Measurements from ENCODE around the gene MEAF6.
"Not testable (repeated sequence)": the region's sequence is repeated elsewhere in the genome, so short reads cannot be mapped to it uniquely, and the experiment has no call there.

The MEAF6 gene

GRCh38 chr1:37540036-37540785 is 25.6 kb upstream of the MEAF6 start:
- Mint-ChIP-seq H3K27ac (no peak overlapping the region), H3K4me3 (no peak overlapping the region), H3K27me3 (no peaks in the 10 kb centered on the region), H3K9me3 (no peaks in the 10 kb centered on the region), H3K4me1 (peaks cover 19% of the 10 kb centered on the region)
- no peak for ATAC-seq
- DNase-seq: no peak

- not testable (repeated sequence) for H3K9me3 Mint-ChIP-seq
These were observed 24.6 kb upstream of the MEAF6 start for GRCh38 chr1:37539154-37539553.

DNA sequence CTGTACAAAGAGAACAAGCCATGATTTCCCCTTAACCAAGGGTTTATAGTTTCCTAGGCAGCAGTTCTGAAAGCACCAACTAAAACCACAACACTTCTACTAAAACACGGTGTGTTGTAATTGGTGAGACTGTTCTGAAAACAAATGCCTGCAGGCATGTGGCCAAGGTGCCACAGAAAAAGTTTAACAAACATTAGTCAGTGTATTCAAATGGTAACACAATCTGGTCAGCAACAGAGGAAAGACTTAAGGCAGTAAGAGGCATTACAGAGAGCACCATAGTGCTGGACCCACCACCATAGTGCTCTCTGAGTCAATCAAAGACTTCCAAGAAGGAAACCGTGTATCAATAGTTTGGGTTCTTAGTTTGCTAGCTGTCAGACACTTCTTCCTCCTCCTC is 22.8 kb upstream of the MEAF6 start:
- Mint-ChIP-seq H3K9me3 (no peaks in the 10 kb centered on the region), H3K27ac (peak overlapping the region in 1 of 2 donors; percentile 12), H3K4me3 (no peak overlapping the region), H3K27me3 (no peaks in the 10 kb centered on the region), H3K4me1 (peaks cover 27% of the 10 kb centered on the region)
- DNase-seq (no peak), ATAC-seq (peak; percentile 94)

More at GRCh38 chr1:37539154-37539553, 24.6 kb upstream of the MEAF6 start:
- not testable (repeated sequence) for H3K4me3 Mint-ChIP-seq, H3K27ac Mint-ChIP-seq, H3K27me3 Mint-ChIP-seq, ATAC-seq, DNase-seq
- H3K4me1 Mint-ChIP-seq: peaks cover 21% of the 10 kb centered on the region

DNA sequence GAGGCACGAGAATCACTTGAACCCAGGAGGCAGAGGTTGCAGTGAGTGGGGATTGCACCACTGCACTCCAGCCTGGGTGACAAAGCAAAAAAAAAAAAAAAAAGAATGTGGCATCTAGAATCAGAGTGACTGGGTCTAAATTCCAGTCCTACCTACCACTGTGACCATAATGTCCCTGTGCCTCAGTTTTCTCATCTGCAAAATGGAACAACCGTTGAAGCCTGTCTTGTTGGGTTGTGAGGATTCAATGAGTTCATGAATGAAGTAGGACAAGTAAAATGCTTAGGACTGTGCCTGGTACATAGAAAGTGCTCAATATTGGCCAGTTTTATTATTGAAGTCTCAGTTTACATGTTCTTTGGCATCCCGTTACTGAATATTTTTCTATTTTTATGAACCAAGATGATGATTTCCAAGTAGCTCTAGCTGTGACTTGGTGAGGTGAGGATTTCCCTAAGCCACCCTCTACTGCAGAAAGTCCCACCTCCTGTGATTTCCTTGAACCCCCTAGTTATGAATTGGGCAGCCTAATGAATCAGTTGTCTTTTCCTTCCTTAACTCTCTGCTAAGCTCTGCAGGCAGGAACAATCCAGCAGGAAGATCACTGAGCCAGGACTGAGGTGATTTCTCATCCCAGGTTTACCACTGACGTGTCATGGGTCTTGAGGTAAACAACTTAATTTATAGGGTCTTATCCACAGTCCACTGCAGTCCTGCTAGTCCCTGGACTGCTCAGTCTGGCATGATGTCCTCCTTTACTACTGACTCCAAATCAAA is 18.9 kb upstream of the MEAF6 start:
- no peak for ATAC-seq
- Mint-ChIP-seq H3K9me3 (no peaks in the 10 kb centered on the region), H3K27me3 (no peaks in the 10 kb centered on the region), H3K4me3 (no peak overlapping the region), H3K27ac (no peak overlapping the region), H3K4me1 (peaks cover 27% of the 10 kb centered on the region)
- no peak for DNase-seq

GRCh38 chr1:37532418-37533156 is 18.0 kb upstream of the MEAF6 start:
- H3K4me1 Mint-ChIP-seq: peaks cover 23% of the 10 kb centered on the region
- DNase-seq, H3K9me3 Mint-ChIP-seq, H3K4me3 Mint-ChIP-seq, H3K27me3 Mint-ChIP-seq, ATAC-seq, H3K27ac Mint-ChIP-seq: not testable (repeated sequence)

DNA sequence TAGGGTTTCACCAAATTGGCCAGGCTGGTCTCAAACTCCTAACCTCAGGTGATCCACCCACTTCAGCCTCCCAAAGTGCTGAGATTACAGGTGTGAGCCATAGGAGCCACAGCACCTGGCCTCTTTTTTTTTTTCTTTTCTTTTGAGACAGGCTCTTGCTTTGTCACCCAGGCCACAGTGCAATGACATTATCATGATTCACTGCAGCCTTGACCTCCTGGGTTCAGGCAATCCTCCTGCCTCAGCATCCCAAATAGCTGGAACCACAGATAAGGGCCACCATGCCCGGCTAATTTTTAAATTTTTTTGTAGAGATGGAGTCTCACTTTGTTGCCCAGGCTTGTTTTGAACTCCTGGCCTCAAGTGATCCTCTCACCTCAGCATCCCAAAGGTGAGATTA is 15.3 kb upstream of the MEAF6 start:
- not testable (repeated sequence) for H3K4me3 Mint-ChIP-seq, DNase-seq, ATAC-seq, H3K27ac Mint-ChIP-seq, H3K27me3 Mint-ChIP-seq, H3K9me3 Mint-ChIP-seq
- peaks cover 13% of the 10 kb centered on the region for H3K4me1 Mint-ChIP-seq

- H3K27ac Mint-ChIP-seq: peak overlapping the region; percentile 97 to 99
- peaks cover 52% of the 10 kb centered on the region for H3K4me1 Mint-ChIP-seq
- DNase-seq: peak; percentile 25 to 52
- peak; percentile 79 for ATAC-seq
- no peaks in the 10 kb centered on the region for H3K27me3 Mint-ChIP-seq
- H3K4me3 Mint-ChIP-seq: peak overlapping the region; percentile 95 to 97
- H3K9me3 Mint-ChIP-seq: no peaks in the 10 kb centered on the region
These were observed 5.0 kb upstream of the MEAF6 start for GRCh38 chr1:37519613-37520012.

- not testable (repeated sequence) for H3K9me3 Mint-ChIP-seq, H3K27me3 Mint-ChIP-seq
- DNase-seq: peak; percentile 81 to 87
- peaks cover 52% of the 10 kb centered on the region for H3K4me1 Mint-ChIP-seq
- ATAC-seq: peak; percentile 27
- peak overlapping the region; percentile 95 to 97 for H3K4me3 Mint-ChIP-seq
- H3K27ac Mint-ChIP-seq: peak overlapping the region; percentile 97 to 99
These were observed 4.4 kb upstream of the MEAF6 start for GRCh38 chr1:37518929-37519328.

DNA sequence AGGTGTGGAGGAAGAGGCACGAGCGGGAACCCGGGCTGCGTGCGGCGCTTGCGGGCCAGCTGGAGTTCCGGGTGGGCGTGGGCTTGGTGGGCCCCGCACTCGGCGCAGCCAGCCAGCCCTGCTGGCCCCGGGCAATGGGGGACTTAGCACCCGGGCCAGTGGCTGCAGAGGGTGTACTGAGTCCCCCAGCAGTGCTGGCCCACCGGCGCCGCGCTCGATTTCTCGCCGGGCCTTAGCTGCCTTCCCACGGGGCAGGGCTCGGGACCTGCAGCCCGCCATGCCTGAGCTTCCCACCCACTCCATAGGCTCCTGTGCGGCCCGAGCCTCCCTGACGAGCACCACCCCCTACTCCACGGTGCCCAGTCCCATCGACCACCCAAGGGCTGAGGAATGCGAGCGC is 3.7 kb upstream of the MEAF6 start:
- Mint-ChIP-seq H3K4me1 (peaks cover 57% of the 10 kb centered on the region), H3K4me3 (peak overlapping the region; percentile 95 to 97), H3K27ac (peak overlapping the region in 1 of 2 donors; percentile 97)
- not testable (repeated sequence) for H3K9me3 Mint-ChIP-seq, ATAC-seq, H3K27me3 Mint-ChIP-seq, DNase-seq

DNA sequence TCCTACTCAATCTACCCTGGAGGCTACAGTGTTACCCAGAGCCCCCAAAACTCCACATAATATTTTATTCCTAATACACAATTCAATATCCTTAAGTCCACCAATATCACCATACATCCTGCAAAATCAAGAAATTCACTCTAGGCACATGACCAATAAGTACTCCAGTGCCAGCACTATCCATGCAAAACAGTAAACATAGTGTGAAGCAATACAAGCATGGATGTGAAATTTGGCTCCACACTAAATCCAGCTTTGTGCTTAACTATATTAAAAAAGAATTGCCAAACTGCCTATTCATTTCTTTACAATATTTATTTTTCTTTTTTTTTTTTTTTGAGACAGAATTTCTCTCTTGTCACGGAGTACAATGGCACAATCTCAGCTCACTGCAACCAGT is 3.0 kb upstream of the MEAF6 start:
- Mint-ChIP-seq H3K9me3 (no peaks in the 10 kb centered on the region), H3K27me3 (no peaks in the 10 kb centered on the region), H3K4me1 (peaks cover 64% of the 10 kb centered on the region), H3K27ac (no peak overlapping the region), H3K4me3 (no peak overlapping the region)
- ATAC-seq: no peak
- no peak for DNase-seq

DNA sequence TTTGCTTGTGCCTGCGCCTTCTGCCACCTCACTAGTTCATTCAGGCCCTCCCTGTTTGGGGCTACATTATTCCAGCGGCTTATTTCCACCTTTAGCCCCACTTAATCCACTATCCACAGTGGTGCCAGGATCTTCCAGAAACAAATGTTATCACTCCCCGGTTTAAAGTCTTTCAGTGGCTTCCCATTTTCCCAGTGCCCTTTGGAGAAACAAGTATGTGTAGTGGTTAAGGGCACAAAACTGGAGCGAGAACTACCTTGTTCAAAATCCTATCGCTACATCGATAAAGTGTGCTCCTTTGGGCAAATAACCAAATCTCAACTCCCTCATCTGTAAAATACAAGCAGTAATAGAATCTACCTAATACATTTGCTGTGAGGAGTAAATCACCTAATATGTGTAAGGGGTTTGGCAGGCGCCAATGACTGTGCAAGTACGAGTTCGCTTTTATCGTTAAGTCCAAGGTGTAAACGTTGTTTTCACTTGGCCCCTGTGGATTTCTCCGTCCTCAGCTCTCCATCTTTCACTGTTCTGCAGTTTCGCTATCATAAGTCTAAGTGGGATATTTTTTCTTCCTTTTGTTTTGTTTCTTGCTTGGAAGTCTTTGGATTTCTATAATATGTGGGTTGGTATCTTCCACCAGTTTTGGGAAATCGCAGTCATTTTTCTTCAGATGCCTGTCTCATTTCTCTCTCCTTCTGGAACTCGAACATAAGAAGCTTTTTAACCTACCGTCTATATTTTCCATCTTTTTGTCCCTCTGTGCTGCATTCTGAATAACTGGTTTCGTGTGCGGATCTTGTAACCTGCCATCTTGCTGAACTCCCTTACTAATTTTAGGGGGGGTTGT is 844 bp upstream of the MEAF6 start:
- peak overlapping the region; percentile 95 to 98 for H3K27ac Mint-ChIP-seq
- H3K4me1 Mint-ChIP-seq: peaks cover 66% of the 10 kb centered on the region
- peak overlapping the region; percentile 95 to 98 for H3K4me3 Mint-ChIP-seq

GRCh38 chr1:37513795-37514349 is 694 bp downstream of the MEAF6 start:
- Mint-ChIP-seq H3K4me3 (peak overlapping the region; percentile 95 to 98), H3K4me1 (peaks cover 59% of the 10 kb centered on the region), H3K27me3 (no peaks in the 10 kb centered on the region), H3K9me3 (no peaks in the 10 kb centered on the region), H3K27ac (peak overlapping the region; percentile 94 to 98)
- DNase-seq (peak; percentile 54 to 78), ATAC-seq (peak; percentile 70)

More for the DNA sequence above, 844 bp upstream of the MEAF6 start:
- H3K9me3 Mint-ChIP-seq: no peaks in the 10 kb centered on the region
- DNase-seq (no peak), ATAC-seq (peak; percentile 1)
- H3K27me3 Mint-ChIP-seq: no peaks in the 10 kb centered on the region

- peak overlapping the region in 1 of 2 donors; percentile 58 for H3K4me3 Mint-ChIP-seq
- no peaks in the 10 kb centered on the region for H3K9me3 Mint-ChIP-seq
- DNase-seq: no peak
- H3K27me3 Mint-ChIP-seq: no peaks in the 10 kb centered on the region
- peak; percentile 46 for ATAC-seq
- H3K4me1 Mint-ChIP-seq: peaks cover 39% of the 10 kb centered on the region
- H3K27ac Mint-ChIP-seq: no peak overlapping the region
These were observed 5.4 kb downstream of the MEAF6 start for GRCh38 chr1:37509181-37509580.

GRCh38 chr1:37506740-37507139 is 7.8 kb downstream of the MEAF6 start:
- Mint-ChIP-seq H3K27ac (no peak overlapping the region), H3K4me3 (no peak overlapping the region)
- ATAC-seq: no peak

More at GRCh38 chr1:37506740-37507139, 7.8 kb downstream of the MEAF6 start:
- Mint-ChIP-seq H3K9me3 (no peaks in the 10 kb centered on the region), H3K4me1 (peaks cover 22% of the 10 kb centered on the region), H3K27me3 (no peaks in the 10 kb centered on the region)
- no peak for DNase-seq

Measured in stimulated activated naive CD8-positive, alpha-beta T cell treated with anti-CD3 and anti-CD28 coated beads, Interleukin-15, amount 100 ng/mL, for 72 hours (primary cell).